GM18507 (cell line): ENCODE data around the gene PRPS1L1.

Experiments used
- DNase-seq: peaks from one replicate; pipeline ENCODE4 v3.0.0; 2011; ENCODE audit warnings: low read depth; ENCODE audit not compliant: insufficient read length; ENCODE audit errors: extremely low spot score
- FAIRE-seq: peaks from 2 replicates; lab custom pipeline; 2011; peaks lifted over from hg19 to GRCh38; lab: Jason Lieb, UNC

Gene PRPS1L1

DNA sequence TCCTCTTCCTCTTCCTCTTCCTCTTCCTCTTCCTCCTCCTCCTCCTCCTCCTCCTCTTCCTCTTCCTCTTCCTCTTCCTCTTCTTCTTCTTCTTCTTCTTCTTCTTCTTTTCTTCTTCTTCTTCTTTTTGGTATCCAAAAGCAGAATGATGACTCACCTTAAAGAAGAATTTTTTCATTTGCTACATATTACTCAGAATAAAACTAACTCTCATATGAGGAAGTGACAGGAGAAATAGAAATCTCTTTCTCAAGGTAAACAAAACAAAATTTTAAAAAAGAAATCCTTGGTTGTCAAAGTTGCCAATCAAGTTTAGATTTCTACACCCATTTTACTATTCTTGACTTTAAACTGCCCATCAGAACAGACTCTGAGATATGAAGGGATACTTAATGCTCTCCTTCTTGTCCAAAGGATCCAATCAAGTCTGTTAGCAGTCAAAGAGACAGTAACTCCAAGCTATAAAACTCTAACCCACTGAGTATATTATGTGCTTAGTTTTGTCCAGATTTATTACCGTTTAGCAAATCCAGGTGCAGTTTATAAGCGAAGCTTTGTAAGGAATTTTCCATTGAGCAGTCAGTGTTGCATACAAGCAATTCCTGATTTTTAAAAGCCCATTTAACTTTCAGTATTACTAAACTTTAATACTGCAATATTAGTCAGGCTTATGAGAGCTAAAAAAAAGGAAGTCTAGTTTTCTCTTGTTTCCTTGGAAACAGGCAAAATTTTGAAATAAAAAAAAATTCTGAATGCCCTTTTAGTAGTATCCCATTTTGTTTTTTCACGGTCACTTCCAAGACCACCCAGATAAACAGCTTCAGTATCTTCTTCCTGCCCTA lies 44.2 kb downstream of the PRPS1L1 start:
- no peak for FAIRE-seq
- no peak for DNase-seq

DNA sequence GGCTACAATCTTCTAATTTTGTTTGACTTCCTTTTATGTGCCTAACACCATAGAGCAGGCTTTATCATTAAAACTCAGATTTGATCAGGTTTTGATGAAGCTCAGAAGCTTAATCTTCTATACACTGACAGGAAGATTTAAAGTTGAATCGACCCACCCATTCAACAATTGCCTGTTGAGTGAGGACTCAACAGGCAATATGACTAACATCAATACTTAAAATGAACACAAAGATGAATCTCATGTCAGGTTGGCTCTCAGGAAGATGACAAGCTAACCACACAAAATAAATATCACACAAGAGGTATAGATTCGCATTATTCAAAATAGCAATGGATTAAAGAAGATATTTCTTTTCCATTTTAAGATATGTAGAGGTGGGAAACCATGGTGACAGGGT lies 50.7 kb downstream of the PRPS1L1 start:
- FAIRE-seq (no peak), DNase-seq (no peak)
